ENCODE data around the gene MVD.
A peak's percentile ranks its signal among the peaks of the same experiment; 100 is the strongest.
"Not testable (repeated sequence)": the region's sequence is repeated elsewhere in the genome, so short reads cannot be mapped to it uniquely, and the experiment has no call there.

Gene MVD

GRCh38 chr16:88681709-88682451 is 19.0 kb upstream of the MVD start:
- peak; percentile 23 for DNase-seq (ENCODE audit: low read depth, low spot score)

- DNase-seq (ENCODE audit: low read depth, low spot score): peak; percentile 13
These were observed 18.3 kb upstream of the MVD start for GRCh38 chr16:88681084-88681680.

DNA sequence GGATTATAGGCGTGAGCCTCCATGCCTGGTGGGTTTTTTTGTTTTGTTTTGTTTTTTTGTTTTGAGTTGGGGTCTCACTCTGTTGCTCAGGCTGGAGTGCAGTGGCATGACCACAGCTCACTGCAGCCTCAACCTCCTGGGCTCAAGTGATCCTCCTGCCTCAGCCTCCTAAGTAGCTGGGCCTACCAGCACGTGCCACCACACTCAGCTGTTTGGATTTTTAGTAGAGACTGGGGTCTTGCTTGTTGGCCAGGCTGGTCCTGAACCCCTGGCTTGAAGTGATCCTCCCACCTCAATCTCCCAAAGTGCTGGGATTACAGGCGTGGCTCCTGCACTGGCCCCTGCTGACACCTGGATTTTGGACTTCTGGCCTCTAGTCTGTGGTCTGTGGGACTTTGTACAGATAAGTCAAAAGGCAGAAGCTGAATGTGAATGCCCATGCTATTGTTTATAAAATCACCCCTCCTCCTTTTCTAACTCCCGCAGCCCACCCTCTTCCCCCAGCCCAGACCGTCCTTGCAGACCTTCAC is 17.7 kb upstream of the MVD start:
- DNase-seq (ENCODE audit: low read depth, low spot score): no peak

GRCh38 chr16:88678224-88678979 is 15.5 kb upstream of the MVD start:
- no peak for DNase-seq (ENCODE audit: low read depth, low spot score)

GRCh38 chr16:88677721-88678120 is 14.8 kb upstream of the MVD start:
- DNase-seq (ENCODE audit: low read depth, low spot score): no peak

GRCh38 chr16:88676502-88677242 is 13.8 kb upstream of the MVD start:
- no peak for DNase-seq (ENCODE audit: low read depth, low spot score)

DNA sequence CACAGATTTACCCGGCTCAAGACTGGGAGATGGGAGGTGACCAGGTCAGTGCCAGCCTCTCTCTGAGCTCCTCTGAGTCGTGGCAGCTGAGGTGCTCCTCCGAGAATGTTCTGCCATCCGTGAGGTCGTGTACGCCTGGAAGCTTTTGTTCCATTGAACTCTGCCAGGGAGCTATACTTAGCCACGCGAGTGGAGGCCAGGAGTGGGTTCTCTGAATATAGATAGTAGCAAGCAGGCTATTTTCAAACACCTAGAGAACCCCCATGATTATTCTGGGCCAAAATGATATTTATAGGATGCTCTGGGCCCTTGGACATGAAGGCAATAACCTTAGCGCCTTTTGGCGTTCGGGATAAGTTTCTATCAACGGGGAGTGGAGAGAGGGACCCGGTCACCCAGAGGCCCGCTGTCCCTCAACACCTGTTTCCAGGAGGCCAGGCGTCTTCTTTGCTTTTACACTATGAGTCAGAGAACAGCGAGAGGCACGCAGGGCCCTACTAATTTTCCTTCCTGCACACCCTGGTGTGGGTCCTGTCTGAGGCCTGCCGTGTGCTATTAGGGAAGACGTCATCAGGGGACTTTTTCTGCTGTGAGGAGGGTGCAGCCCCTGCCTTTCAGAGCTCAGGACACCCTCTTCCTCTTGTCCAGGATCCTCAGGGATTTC is 11.0 kb upstream of the MVD start:
- DNase-seq (ENCODE audit: low read depth, low spot score): no peak

- DNase-seq (ENCODE audit: low read depth, low spot score): no peak
These were observed 9.9 kb upstream of the MVD start for GRCh38 chr16:88672776-88673175.

- no peak for DNase-seq (ENCODE audit: low read depth, low spot score)
These were observed 8.9 kb upstream of the MVD start for GRCh38 chr16:88671806-88672205.

GRCh38 chr16:88669980-88670379 is 7.1 kb upstream of the MVD start:
- DNase-seq (ENCODE audit: low read depth, low spot score): no peak

GRCh38 chr16:88669493-88669892 is 6.6 kb upstream of the MVD start:
- not testable (repeated sequence) for DNase-seq (ENCODE audit: low read depth, low spot score)

- DNase-seq (ENCODE audit: low read depth, low spot score): no peak
These were observed 4.6 kb upstream of the MVD start for GRCh38 chr16:88667461-88667860.

DNA sequence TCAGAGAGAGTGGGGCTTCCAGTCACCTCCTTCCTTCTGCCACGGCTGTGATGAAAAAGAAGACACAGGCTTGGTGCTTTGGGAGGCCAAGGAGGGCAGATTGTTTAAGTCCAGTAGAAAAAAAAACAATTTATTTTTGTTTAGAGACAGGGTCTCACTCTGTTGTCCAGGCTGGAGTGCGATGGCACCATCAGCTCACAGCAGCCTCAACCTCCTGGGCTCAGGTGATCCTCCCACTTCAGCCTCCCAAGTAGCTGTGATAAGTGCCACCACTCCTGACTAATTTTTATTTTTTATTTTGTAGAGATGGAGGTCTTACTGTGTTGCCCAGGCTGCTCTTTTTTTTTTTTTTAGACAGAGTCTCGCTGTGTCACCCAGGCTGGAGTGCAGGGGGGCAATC is 2.7 kb upstream of the MVD start:
- DNase-seq (ENCODE audit: low read depth, low spot score): no peak

- DNase-seq (ENCODE audit: low read depth, low spot score): no peak
These were observed 2.3 kb upstream of the MVD start for GRCh38 chr16:88665148-88665547.

DNA sequence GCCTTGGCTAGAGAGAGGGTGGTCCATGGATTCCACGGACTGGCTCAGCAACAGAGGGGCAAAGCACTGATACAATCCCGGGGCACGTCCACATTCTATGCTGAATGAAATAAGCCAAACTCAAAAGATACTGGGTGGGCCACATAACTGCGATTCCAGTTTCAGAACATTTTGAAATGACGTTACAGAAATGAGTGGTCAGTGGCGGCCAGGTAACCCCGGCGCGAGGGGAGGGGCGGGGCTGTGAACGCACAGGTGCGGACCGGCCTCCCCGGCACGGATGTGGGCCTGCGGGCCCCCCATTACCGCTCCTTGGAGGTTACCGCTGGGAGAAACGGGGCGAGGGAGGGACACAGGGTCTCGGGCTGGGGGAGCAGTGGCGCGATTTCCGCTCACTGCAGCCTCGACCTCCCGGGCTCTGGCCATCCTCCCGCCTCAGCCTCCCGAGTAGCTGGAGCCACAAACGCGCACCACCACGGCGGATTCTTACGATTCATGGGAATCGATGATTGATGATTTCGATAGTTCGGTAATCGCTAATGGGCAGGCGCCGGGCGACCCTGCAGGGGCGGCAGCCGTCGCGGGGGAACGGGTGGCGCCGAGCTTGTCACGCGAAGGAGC is 559 bp downstream of the MVD start:
- peak; percentile 30 for DNase-seq (ENCODE audit: low read depth, low spot score)

- no peak for DNase-seq (ENCODE audit: low read depth, low spot score)
These were observed 1.4 kb downstream of the MVD start for GRCh38 chr16:88661468-88661867.

DNA sequence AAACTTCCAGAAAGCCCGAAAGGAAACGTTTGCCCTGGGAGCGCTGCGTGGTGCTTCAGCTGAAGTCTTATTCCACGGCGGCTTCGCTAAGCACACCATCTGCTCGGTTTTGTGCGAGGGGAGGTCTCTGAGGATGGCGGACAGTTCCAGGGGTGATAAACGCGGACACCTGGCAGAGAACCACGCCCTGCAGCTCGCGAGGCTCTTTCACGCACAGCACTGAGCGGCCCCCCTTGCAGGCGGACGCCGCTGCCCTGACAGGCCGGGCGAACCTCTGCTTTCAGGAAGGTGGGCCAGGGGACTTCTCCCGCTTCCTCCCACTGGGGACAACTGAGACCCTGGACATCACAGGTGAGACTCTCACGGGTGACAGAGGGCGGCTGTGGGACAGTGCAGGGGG is 3.7 kb downstream of the MVD start:
- DNase-seq (ENCODE audit: low read depth, low spot score): no peak

- no peak for DNase-seq (ENCODE audit: low read depth, low spot score)
These were observed 4.2 kb downstream of the MVD start for GRCh38 chr16:88658714-88659113.

DNA sequence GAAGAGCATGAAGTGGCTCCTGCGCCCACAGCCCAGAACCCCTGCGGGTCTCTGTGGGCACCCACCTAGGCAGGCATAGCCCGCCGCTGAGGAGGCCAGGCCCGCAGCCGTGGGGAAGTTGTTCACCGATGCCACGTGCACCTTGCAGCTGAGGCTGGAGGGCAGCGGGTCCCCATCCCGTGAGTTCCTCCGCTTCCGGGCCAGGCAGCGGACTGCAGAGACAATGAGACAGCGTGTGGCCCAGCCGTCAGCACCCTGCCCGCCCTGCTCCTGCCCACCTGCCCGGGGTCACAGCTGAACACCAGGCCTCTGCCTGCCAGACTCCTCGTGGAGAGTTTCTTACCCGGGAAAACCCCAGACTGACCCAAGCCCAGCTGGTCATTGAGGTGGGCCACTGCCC is 5.5 kb downstream of the MVD start:
- DNase-seq (ENCODE audit: low read depth, low spot score): no peak

- DNase-seq (ENCODE audit: low read depth, low spot score): no peak
These were observed 6.5 kb downstream of the MVD start for GRCh38 chr16:88656291-88656980.

All from astrocyte of the hippocampus (primary cell).